Globus pallidus (tissue), 1 donor: ENCODE measurements around the gene PDXP.

Experiments used
- DNase-seq: peaks from one replicate; pipeline ENCODE4 v3.0.0-alpha.2; 2015; ENCODE audit warnings: low spot score

PDXP gene

DNA sequence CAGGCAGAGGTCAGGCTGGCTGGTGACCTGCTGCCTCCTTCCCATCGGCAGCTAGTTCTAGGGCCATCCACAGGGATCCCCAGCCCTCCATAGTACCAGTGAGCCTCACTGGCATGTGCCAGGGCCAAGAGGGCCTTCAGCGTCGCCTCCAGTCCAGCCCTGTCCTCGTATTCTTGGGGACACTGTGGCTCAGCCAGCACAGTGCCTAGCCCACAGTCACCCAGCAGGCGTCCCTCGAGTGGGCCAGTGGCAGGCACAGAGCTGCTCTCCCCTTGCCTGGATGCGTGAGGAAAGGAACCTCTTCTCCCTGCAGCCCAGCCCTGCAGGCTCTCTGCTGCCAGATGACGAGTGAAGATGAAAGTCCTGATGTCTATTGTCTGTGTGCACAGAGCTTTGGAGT, 29.7 kb upstream of the PDXP start:
- no peak for DNase-seq

DNA sequence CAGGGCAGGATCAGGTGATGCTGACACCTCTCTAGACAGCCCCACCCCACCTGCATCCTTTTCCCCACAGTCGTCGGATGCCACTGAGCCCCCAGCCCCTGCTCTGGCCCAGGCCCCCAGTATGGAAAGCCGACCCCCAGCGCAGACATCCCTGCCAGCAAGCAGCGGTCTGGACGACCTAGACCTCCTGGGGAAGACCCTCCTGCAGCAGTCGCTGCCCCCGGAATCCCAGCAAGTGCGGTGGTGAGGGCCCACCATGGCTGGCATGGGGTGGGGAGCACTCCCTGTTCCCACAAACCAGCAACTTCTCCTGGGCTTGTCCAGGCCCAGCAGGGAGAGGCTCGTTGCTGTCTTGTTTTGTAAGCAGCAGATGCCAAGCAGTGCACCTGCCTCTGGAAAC, 28.6 kb upstream of the PDXP start:
- no peak for DNase-seq

- no peak for DNase-seq
Measured at GRCh38 chr22:37630839-37631435, 27.6 kb upstream of the PDXP start.

- DNase-seq, result no peak
Measured at GRCh38 chr22:37631448-37632173, 26.9 kb upstream of the PDXP start.

DNA sequence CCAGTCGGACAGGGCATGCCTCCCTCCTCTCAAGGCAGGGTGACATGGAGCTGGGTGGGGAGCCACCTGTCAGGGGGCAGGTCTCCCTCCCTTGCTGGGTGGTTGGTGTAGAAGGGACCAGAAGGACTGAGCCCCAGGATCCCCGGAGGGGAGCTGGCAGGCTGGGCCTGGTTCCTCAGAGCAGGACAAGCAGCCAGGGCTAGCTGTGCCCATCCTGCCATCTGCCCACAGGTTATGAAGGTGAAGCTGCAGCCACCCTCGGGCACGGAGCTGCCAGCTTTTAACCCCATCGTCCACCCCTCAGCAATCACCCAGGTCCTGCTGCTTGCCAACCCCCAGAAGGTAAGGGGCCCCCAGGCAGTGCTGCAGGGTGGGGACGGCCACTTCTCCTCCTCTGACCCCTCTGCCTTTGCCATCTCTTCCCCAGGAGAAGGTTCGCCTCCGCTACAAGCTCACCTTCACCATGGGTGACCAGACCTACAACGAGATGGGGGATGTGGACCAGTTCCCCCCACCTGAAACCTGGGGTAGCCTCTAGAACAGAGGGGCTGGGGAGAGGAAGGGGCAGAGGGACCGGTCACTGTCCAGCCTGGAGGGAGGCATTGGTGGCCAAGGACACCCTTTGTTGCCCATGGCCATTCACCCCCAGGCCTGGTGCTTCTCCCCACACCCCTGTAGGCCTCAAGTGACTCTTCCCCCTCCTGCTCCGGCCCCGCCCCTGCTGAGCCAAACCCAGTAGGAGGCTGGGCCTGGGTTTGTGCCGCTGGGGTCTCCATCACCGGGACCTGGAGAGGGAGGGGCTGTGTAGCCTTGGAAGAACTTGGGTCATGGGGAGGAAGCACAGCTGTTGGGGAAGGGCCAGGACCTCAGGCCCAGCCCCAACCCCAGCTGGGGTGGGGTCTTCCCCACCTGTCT, 26.1 kb upstream of the PDXP start:
- DNase-seq, result no peak

GRCh38 chr22:37633089-37633624, 25.4 kb upstream of the PDXP start:
- DNase-seq, result no peak

DNA sequence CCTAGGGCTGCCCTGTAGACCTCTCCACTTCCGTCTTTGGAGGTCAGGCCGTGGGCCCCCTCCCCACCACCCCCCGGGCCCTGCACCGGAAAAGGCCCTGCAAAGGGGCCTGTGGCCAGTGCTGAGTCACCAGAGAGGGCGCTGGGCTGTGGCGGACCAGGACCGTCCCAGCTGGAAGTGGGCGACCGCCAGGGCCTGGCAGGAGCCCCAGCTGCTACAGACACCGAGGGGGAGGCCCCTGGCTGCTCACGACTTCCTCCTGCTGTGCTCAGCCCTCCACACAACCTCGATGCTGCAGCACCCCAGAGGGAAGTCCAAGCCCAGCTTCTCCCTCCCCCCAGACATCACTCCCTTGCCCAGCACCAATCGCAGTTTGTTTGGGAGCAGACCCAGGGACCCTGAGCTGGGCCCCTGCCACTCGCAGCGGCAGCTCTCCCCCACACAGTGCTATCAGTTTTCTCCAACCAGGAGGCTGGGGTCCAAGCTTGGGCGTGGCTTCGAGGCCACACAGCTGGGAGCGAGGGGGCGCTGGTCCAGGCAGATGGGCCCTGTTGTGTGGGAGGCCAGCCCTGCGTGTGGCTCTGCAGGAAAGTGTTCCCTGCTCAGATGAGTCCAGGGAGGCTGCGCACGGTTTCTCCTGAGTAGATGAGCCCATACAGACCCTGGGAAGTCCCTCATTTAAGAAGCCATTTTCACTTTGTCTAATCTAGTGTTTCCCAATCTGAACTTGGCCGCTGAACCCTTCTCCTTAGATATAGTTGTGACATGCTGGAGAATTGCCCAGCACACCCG, 24.7 kb upstream of the PDXP start:
- peak; percentile 80 for DNase-seq

DNA sequence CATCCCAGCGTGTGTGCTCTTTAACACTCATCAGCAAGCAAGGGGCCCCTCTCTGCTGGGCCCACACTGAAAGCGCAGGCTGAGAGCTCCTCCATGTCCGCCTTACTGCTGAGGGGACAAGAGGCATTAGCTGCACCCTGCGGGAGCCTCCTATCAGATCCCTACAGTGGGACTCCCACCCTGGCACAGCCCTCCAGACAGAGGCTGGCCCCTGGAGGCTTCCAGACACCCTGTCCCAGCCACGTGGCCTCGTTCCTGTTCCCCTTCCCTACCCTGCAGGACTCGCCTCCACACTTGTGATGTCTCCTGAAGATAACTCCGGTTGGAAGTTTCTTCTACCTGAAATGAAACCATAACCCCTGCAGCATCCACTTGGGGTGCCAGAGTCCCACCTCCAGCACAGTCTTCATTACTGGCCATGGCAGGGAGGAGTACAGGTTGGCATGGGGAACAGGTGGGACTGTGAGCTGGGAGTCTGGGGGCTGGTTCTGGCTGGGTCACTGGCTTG, 24.1 kb upstream of the PDXP start:
- DNase-seq, result no peak

- no peak for DNase-seq
Measured at GRCh38 chr22:37635157-37635556, 23.4 kb upstream of the PDXP start.

- DNase-seq, result no peak
Measured at GRCh38 chr22:37636186-37636948, 22.2 kb upstream of the PDXP start.

DNA sequence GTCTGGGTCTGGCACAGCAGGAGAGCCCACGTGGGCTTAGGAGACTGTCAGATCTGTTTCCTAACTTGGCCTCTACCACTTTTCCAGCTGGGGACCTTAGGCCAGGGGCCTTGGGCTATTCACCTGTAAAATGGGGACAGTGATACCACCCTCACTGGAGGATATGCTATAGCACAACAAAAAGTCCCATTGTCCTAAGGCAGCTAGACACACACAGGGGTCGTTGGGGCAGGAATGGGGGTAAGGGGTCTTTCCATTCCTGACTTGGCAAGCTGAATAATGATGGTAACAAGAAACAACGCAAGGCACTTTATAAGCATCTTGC, 21.6 kb upstream of the PDXP start:
- no peak for DNase-seq

GRCh38 chr22:37638391-37639069, 20.0 kb upstream of the PDXP start:
- DNase-seq, result no peak

GRCh38 chr22:37639070-37639760, 19.3 kb upstream of the PDXP start, which contains the start of gene SH3BP1:
Gene SH3BP1, plus strand, starts transcription at chr22:37639669. Its CDS starts 119 bp downstream, at chr22:37639788.
- DNase-seq, result no peak

DNA sequence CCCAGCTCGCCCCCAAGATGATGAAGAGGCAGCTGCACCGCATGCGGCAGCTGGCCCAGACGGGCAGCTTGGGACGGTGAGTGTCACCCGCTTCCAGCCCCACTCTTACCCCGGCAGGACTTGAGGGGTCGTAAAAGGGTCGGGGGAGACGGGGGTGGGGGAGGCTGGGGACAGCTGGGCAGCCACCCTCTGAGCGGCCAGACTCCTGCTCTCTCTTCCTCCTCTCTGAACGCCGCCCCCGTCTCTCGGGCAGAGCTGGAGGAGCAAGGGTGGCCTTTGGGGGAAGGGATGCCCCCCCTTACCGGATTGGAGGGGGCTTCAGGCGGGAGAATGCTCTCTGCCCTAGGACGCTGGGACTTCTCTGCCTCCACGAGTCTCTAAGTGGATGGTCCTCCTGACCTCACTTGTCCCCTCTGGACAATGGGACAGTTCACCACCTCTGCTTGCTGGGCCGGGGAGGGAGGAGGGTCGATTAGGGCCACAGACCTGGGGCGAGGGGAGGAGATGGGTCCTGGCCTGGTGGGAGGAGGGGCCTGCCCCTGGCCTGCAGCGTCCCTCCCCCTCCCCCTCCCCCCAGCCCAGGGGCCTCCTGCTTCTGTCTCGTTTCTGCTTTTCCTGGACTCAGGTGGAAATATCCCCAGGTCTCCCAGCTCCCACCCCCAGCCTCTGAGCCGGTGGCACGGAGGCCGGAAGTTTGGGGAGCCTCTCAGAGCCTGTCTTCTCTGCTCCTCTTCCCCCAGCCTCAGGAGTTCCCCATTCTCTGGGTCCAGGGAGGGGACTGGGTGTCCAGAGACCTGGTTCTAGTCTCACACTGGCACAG, 18.5 kb upstream of the PDXP start:
- no peak for DNase-seq

DNA sequence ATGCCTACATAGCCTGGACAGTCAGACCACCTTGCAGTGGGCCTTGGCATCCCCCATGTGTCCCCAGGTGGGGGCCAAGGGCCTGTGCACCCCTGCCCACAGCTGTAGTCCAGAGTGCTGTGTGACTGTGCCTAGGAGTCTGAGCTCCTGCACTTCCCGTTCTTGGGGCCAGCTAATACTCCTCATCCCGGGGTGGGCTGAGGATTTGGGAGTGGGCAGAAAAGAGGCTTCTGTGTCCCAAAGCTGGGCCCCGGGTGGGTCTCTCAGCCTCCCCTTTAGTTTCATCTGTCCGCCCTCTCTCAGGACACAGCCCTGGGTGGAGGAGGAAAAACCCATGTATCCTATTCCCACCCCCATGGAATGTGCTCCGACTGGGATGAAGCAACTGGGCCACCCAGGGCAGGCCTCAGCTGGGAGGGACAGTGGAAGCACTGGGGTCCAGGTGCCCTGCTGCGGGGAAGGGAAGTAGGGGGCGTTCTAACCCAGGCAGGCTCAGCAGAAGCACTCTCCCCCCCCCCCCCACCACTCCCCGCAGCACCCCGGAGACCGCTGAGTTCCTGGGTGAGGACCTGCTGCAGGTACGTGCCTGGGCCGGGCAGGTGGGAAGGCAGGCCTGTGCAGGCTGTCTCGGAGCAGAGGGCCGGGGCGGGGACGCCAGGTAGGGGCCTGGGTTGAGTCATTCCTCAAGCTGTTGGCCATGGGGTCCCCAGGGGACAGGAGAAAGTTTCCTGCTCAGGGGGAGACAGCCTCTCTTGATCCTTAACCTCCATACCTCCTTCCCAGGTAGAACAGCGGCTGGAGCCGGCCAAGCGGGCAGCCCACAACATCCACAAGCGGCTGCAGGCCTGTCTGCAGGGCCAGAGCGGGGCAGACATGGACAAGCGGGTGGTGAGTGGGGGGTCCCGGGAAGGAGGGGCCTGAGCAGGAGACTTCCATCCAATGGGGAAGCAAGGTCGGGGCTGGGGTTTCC, 17.6 kb upstream of the PDXP start:
- no peak for DNase-seq

DNA sequence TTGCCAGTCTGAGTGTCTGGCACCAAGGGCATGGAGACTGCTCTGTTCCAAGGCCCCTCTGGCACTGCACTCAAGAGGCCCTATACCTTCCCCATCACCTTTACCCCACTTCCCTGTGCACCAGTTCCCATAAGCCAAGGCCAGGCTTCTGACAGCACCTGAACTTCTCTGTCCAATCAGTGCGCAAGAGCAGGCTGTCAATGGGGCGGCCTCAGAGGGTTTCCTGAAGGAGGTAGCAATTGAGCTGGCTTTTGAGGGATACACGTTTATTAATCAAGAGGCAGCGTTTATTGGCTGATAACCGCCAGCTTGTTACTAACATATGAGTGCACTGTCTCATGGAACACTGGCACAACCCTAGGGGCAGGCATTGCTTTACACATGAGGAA, 17.0 kb upstream of the PDXP start:
- no peak for DNase-seq

GRCh38 chr22:37643225-37643847, 15.2 kb upstream of the PDXP start:
- peak; percentile 67 for DNase-seq
